Fibroblast of the aortic adventitia (primary cell): ENCODE results near the gene MGP. TPM values are rescaled to one million over a fixed set of nuclear protein-coding genes. Genes with fewer than 3 reads are reported as not detected.

Experiments used
- DNase-seq: peaks from one replicate; pipeline ENCODE4 v3.0.0-alpha.2; 2010; ENCODE audit warnings: low read depth
- H3K4me3 ChIP-seq: 2 replicates; pipeline ENCODE4 v1.5.1; 2011; ENCODE audit warnings: low read depth, mild to moderate bottlenecking, control low read depth, low read length, moderate library complexity
- CTCF ChIP-seq: IDR thresholded peaks from 2 replicates; pipeline ENCODE4 v1.5.1; 2011; ENCODE audit warnings: mild to moderate bottlenecking, low read length, control low read depth, inconsistent platforms; ENCODE audit not compliant: insufficient read depth
- total RNA-seq: library from RNA; depleted of rRNA; stranded (reverse); fragments of >200 nt; gene quantifications from 2 replicates; pipeline ENCODE4 v1.2.3, GENCODE V29; 2012; ENCODE audit warnings: low replicate concordance

Gene MGP
- total RNA-seq, 1 donor, result 223 TPM

DNA sequence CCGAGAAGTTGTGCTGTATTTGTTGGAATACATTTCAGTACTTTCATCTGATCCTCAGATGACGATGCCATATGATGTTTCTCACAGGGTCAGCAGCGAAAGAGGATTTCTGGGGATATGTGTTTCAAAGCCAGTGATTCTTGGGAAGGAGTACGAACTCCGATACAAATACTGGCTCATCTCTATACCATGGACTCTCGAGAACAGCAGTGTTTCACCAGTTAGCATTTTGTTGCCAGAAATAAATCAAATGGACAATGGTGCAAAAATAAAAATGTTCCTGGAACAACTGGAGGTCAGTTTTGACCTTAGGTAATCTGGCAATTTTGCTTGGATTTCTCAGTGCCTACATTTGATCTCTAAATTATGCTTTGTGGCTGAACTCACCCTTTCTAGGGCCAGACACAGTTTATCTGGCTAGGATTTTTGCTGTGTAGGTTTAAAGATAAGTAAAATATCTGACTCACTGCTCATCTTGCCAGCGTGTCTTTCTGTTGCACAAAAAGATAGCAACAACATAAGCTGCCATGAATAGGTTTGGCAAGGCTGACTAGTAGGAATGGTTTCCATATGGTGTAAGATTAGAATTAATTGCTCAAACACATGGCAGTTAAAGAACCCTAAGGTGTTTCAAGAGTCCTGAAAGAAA, 11.0 kb upstream of the MGP start:
- TF ChIP-seq CTCF, result no peak
- no peak overlapping the region for H3K4me3 ChIP-seq
- peak; percentile 98 for DNase-seq

GRCh38 chr12:14893506-14894250, 8.0 kb upstream of the MGP start:
- no peak overlapping the region for H3K4me3 ChIP-seq
- TF ChIP-seq CTCF, result no peak
- peak; percentile 61 for DNase-seq

DNA sequence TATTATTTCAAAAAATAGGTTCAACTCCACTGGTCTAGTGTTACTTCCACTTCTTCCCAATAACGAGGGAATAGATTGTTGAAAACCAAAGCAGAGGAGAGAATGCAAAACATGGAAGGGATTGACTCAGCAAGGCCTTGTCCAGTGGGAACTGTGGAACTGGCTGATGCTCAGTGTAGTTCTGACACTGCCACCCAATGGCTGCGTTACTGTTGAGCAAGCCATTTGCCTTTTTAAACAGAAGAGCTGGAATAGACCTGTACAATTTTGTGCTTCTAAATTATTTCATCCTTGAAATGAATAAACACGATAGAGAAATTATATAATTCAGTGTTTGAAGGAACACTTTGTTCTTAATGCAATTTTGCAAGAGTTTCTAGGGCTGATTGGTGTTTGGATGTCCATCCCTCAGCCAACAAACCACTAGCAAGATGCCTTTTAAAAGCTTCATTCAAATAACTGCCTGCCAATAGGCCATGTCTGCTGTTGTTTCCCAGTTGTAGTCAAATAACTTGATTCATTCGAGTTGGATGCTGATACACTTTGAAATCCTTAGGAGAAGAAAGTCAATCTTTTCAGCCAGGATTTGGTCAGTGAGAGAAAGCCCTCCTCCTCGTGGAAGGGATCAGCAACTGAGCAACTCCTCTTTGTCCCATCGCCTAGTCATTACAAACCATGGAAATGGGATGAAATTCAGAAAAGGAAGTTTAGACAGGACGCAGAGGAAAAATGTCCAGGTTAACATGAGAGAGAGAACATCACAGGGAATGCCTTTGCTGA, 7.3 kb upstream of the MGP start:
- H3K4me3 ChIP-seq, result no peak overlapping the region
- TF ChIP-seq CTCF, result peak; percentile 52
- peak; percentile 69 for DNase-seq

DNA sequence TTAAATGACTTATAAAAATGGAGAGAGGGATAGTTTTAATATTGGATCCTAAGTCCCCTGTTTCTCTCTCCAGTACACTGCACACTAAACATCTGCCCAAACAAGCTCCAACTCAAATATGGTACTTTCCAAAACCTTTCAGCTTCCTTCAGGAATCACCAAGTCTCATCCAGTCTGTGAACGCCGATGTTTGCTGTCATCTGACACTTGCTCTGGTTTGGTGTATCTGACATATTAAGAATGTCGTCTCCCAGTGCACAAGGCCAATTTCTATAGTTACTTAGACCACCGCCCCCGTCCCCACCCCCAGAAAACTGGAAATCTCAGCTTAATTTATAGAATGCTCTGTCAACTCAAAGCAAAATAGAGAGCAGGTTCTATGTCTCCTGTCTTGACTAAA, 5.0 kb upstream of the MGP start:
- H3K4me3 ChIP-seq, result no peak overlapping the region

GRCh38 chr12:14886271-14886670, 617 bp upstream of the MGP start:
- no peak for TF ChIP-seq CTCF
- H3K4me3 ChIP-seq, result peak overlapping the region; percentile 73
- DNase-seq, result no peak

More for the DNA sequence above, 5.0 kb upstream of the MGP start:
- TF ChIP-seq CTCF, result no peak
- no peak for DNase-seq

DNA sequence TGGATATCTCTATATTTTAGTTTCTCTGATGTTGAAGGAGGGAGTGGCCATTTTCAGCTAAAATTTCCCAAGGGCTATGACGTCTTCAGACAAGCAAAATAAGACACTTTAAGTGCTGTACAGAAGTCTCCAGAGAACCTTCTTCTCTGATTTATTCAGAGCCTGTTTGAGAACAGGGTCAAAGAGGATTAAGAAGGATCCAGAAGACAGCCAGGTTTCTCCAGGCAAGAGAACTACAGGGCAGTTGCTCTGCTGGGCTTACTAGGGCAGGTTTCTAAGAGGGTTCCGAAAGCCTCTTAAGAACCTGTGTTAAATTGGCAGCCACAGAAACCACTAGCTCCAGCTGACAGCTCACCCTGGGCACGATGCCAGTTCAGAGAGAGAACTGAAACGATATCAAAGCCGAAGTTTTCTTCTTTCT, 1.2 kb downstream of the MGP start:
- peak; percentile 91 for DNase-seq
- no peak for TF ChIP-seq CTCF
- peak overlapping the region; percentile 73 for H3K4me3 ChIP-seq
